Vagina (tissue), 2 donors: ENCODE measurements around the gene LPP.
"Not testable (repeated sequence)": the region's sequence is repeated elsewhere in the genome, so short reads cannot be mapped to it uniquely, and the experiment has no call there.

Source experiments
- POLR2A ChIP-seq, 2 donors: fragments of 450-650 bp; IDR thresholded peaks; one replicate each; pipeline ENCODE4 v1.6.1; 2017; ENCODE audit warnings: antibody characterized with exemption in 2 of 2, mild to moderate bottlenecking in 2 of 2, moderate library complexity in 2 of 2
- TF ChIP-seq, protein P1 (sequence below), 3 experiments: fragments of 450-650 bp in 2 of 3; fragments of 200-600 bp in 1 of 3; sonication (generic) in 1 of 3; IDR thresholded peaks; one replicate each; pipeline ENCODE4 v1.5.1; 2017 to 2019; ENCODE audit warnings: antibody characterized with exemption in 3 of 3, mild to moderate bottlenecking in 2 of 3, moderate library complexity in 2 of 3

DNA sequence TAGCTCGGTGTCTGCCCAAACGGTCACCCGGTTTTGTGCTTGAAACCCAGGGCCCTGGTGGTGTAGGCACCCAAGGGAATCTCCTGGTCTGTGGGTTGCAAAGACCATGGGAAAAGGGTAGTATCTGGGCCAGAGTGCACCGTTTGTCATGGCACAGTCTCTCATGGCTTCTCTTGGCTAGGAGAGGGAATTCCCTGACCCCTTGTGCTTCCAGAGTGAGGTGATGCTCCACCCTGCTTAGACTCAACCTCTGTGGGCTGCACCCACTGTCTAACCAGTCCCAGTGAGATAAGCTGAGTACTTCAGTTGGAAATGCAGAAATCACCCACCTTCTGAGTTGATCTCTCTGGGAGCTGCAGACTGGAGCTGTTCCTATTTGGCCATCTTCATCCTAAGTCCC lies 274.0 kb downstream of the LPP start:
- not testable (repeated sequence) for TF ChIP-seq POLR2A (IDR thresholded peaks at IDR 0.05)
- TF ChIP-seq, protein P1, sequence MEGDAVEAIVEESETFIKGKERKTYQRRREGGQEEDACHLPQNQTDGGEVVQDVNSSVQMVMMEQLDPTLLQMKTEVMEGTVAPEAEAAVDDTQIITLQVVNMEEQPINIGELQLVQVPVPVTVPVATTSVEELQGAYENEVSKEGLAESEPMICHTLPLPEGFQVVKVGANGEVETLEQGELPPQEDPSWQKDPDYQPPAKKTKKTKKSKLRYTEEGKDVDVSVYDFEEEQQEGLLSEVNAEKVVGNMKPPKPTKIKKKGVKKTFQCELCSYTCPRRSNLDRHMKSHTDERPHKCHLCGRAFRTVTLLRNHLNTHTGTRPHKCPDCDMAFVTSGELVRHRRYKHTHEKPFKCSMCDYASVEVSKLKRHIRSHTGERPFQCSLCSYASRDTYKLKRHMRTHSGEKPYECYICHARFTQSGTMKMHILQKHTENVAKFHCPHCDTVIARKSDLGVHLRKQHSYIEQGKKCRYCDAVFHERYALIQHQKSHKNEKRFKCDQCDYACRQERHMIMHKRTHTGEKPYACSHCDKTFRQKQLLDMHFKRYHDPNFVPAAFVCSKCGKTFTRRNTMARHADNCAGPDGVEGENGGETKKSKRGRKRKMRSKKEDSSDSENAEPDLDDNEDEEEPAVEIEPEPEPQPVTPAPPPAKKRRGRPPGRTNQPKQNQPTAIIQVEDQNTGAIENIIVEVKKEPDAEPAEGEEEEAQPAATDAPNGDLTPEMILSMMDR (IDR thresholded peaks at IDR 0.05) = not testable (repeated sequence)
